Skin of body (tissue), 2 donors: ENCODE measurements around the gene DONSON. TPM values are rescaled to one million over a fixed set of nuclear protein-coding genes. Genes with fewer than 3 reads are reported as not detected.
"Not testable (repeated sequence)": the region's sequence is repeated elsewhere in the genome, so short reads cannot be mapped to it uniquely, and the experiment has no call there.

Experiments
- DNase-seq: peaks from one replicate; lab custom pipeline; 2025; lab: John Stamatoyannopoulos, UW
- total RNA-seq: library from RNA; depleted of rRNA; stranded (reverse); fragments of >200 nt; gene quantifications from one replicate; pipeline ENCODE4 v1.2.3, GENCODE V29; 2014

The DONSON gene, protein sequence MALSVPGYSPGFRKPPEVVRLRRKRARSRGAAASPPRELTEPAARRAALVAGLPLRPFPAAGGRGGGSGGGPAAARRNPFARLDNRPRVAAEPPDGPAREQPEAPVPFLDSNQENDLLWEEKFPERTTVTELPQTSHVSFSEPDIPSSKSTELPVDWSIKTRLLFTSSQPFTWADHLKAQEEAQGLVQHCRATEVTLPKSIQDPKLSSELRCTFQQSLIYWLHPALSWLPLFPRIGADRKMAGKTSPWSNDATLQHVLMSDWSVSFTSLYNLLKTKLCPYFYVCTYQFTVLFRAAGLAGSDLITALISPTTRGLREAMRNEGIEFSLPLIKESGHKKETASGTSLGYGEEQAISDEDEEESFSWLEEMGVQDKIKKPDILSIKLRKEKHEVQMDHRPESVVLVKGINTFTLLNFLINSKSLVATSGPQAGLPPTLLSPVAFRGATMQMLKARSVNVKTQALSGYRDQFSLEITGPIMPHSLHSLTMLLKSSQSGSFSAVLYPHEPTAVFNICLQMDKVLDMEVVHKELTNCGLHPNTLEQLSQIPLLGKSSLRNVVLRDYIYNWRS
- total RNA-seq: 13.2 TPM

DNA sequence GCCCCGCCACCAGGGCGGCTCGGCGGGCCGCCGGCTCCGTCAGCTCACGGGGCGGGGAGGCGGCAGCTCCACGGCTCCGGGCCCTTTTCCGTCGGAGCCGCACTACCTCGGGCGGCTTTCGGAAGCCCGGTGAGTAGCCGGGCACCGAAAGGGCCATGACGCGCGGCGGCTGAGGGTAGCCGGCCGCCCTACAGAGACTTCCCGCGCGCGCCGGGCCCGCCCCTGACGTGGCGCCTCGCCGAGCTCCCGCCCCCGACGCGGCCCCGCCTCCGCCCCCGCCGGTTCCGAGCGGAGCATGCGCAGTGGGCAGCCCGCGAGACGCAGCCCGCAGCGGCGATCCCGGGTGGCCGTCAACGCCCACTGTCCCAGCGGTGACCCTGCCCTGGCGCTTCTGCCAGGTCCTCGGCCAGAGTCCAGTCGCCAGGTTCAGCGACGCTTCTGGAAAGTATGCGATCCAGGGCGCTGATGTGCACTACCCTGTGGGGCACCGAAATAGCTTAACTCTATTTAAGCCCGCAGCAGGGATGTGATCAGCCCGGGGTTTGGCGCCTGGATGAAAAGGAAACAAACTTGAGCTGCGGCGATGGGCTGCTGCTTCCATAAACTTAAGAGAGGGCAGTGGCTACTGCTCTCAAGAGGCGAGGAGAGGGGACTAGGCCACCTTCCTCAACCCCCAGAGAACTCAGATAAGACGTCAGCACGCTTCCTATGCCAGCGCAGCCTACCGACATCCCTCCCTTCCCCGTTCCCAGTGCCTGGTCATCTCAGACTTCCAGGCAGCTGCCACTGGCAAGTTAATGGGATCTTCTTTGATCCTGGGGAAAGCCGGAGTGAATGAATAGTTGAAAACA is at the start of gene DONSON:
TSS of gene DONSON (minus strand) at position 200 of the 851 bp plus-strand sequence. CDS start at position 157, 43 bp downstream.
- peak; percentile 88 for DNase-seq

- no peak for DNase-seq
Observed at GRCh38 chr21:33634254-33634653, 45.8 kb upstream of the DONSON start.

- DNase-seq: not testable (repeated sequence)
Observed at GRCh38 chr21:33626151-33626550, 37.7 kb upstream of the DONSON start.

DNA sequence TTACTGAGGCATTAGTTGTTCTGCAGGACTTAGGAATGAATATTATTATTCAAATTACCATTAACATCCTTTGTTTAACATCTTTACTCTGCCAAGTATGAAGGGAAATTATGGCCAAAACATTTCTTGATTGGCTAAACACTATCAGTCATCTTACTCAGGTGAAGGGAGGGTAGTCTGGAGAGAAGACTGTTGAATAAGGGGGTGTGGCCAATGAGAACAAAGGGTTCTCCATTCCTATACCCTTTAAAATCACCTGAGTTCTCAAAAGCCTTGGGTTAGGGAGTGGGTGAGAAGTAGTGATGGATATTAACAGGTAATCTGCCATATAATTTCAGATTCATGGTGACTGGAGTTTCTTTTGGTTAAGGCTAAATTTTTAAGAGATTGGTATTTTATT is 33.8 kb upstream of the DONSON start:
- no peak for DNase-seq

GRCh38 chr21:33619726-33620125 is 31.2 kb upstream of the DONSON start:
- no peak for DNase-seq

DNA sequence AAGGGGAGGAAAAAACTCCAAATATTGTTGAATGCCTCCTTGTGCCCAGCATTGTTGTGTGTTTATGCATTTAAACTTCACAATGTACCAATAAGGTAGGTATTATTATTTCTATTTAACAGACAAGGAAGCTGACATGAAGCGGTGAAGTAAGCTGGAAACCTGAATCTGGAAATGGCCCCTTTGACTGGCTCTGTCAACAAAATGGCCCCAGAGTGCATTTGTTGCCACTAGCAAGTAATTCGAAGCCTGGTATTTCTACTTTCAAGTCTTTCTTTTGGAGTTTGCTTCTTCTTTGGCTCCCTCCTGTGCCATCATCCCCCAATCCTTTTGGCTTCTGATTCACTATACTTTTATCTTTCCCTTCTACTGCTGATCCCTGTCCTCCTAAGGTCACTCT is 29.9 kb upstream of the DONSON start:
- DNase-seq: no peak

GRCh38 chr21:33617565-33617964 is 29.1 kb upstream of the DONSON start:
- DNase-seq: not testable (repeated sequence)

DNA sequence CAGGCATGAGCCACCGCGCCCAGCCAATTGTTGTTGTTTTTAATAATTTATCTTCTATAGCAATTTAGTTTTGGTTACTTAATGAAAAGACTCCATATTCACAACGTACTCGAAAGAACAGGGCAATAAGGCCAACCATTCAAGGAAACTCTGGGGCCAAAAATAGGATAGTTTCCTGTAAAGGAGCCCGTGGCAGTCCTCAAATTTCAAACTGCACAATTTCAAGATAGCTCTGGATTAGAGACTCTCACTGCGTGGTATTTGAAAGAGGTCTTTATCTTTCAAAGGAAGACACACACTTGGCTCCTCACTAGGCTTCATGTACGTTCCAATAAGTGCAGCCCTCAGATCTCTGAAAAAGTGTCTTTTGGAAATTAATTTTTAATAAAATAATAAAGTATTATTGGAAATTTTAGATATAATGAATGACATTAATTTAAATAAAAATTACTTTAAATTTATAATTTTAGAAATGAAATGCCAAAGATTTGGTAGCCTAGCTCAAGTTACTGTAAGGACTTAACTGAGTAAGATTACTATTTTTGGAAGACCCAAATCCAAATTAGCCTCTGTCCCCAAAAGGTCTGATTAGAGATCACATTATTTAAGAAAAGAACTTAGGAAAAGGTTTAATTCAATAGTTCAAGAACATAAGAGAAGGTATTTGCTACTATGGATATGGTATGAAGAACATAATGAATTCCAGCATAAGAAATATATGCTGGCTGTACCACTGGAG is 22.7 kb upstream of the DONSON start:
- no peak for DNase-seq

GRCh38 chr21:33608559-33608958 is 20.1 kb upstream of the DONSON start:
- no peak for DNase-seq

GRCh38 chr21:33598051-33598450 is 9.6 kb upstream of the DONSON start:
- DNase-seq: no peak

- DNase-seq: no peak
Observed at GRCh38 chr21:33587792-33588484, 546 bp downstream of the DONSON start.

GRCh38 chr21:33586927-33587326 is 1.6 kb downstream of the DONSON start:
- no peak for DNase-seq

DNA sequence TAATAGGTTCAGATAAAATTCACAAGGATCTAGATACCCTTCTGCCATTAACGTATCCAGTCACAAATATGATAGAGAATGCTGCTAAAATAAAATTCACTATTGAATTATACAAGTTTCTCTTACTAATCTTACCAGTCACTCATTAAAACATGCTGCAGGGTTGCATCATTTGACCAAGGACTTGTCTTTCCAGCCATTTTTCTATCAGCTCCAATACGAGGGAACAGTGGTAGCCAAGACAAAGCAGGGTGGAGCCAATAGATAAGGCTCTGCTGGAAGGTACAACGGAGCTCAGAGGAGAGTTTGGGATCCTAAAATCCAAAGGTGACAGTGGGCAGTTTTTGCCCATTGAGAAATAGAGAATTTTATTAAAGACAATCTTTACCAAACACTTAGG is 4.0 kb downstream of the DONSON start:
- DNase-seq: no peak

GRCh38 chr21:33578959-33579542 is 9.4 kb downstream of the DONSON start:
- DNase-seq: no peak

GRCh38 chr21:33578214-33578613 is 10.3 kb downstream of the DONSON start:
- DNase-seq: no peak

DNA sequence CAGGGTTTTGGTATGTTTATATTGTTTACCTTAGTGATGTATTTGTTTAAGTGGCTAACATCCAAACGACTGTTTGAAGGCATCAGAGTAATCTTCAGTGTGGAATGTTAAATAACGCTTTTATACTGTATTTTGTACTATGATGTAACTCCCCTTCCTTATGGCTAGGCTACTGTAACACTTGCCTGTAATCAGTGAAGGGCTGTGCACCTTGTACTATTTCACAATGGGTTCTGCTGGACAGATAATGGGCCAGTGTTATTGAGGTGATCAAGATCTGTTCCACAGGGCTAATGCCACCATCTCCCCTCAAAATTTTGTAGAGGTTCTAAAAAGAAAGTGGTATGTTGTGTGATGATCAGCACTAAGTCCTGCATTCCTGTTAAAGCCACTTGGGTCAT is 11.7 kb downstream of the DONSON start:
- DNase-seq: not testable (repeated sequence)

- DNase-seq: no peak
Observed at GRCh38 chr21:33572350-33572749, 16.1 kb downstream of the DONSON start.

- DNase-seq: no peak
Observed at GRCh38 chr21:33569991-33570390, 18.5 kb downstream of the DONSON start.

- DNase-seq: no peak
Observed at GRCh38 chr21:33568448-33568847, 20.0 kb downstream of the DONSON start.

- no peak for DNase-seq
Observed at GRCh38 chr21:33567914-33568313, 20.6 kb downstream of the DONSON start.
